22Rv1 (cell line): ENCODE data around the gene SEPTIN2.

Experiments
- CTCF ChIP-seq: fragments of 450-650 bp; IDR thresholded peaks from 2 replicates; pipeline ENCODE4 v1.5.1; 2017; ENCODE audit warnings: mild to moderate bottlenecking
- ZFX ChIP-seq: fragments of 450-650 bp; IDR thresholded peaks from 2 replicates; pipeline ENCODE4 v1.6.1; 2017; ENCODE audit warnings: antibody characterized with exemption, borderline replicate concordance

DNA sequence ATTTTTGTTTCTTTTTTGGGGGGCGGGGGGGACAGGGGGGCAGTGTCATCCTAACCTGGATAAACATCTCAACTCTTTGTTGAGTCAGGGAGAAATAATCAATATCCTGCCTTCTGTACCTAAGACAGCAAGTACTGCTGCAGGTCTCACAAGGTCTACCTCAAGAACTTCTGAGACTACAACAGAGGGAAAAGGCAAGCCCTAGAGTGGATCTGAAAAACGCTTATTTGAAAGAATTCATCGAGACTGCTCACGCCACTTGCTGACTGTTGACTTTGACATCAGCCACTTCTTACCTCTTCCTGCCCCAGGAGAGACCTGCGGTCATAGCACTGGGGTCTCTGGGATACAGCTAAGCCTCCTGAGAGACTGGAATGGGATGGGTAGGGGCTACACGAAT lies 8.7 kb upstream of the SEPTIN2 start:
- TF ChIP-seq CTCF, result no peak
- no peak for TF ChIP-seq ZFX
